A673 (cell line): ENCODE results near the gene CCDC172. TPM values are rescaled to one million over a fixed set of nuclear protein-coding genes. Genes with fewer than 3 reads are reported as not detected.

Source experiments
- BruUV-seq: library from RNA; stranded (reverse); fragments of 400-500 nt; replicated peaks from 2 replicates; lab custom pipeline; 2021; lab: Mats Ljungman, UMichigan
- CTCF ChIA-PET: fragments of 300-600 bp; sonication (Branson Sonifier 250); formaldehyde crosslinking; loops from one replicate; lab custom pipeline; 2022; ENCODE audit warnings: antibody characterized with exemption; lab: Charles Lee
- POLR2A ChIA-PET: fragments of 300-600 bp; sonication (Branson Sonifier 250); formaldehyde crosslinking; loops from one replicate; lab custom pipeline; 2022; ENCODE audit warnings: antibody characterized with exemption; ENCODE audit not compliant: low non-redundant PET; lab: Charles Lee
- DNase-seq: peaks from one replicate; pipeline ENCODE4 v3.0.0-alpha.2; 2015; ENCODE audit warnings: low spot score
- H3K27ac ChIP-seq: fragments of 200-600 bp; sonication (generic); 2 replicates; pipeline ENCODE4 v1.5.1; 2016; ENCODE audit warnings: mixed run types, low read depth, mild to moderate bottlenecking, mixed read lengths, antibody characterized with exemption, low read length; ENCODE audit not compliant: poor library complexity, severe bottlenecking
- H3K27me3 ChIP-seq: fragments of 200-600 bp; sonication (generic); replicated peaks from 2 replicates; pipeline ENCODE4 v1.6.1; 2017; ENCODE audit warnings: mixed run types, low read depth, mild to moderate bottlenecking, mixed read lengths, antibody characterized with exemption, low read length; ENCODE audit not compliant: insufficient read depth, poor library complexity
- H3K36me3 ChIP-seq: fragments of 200-600 bp; sonication (generic); 2 replicates; pipeline ENCODE4 v1.6.1; 2016; ENCODE audit warnings: mixed run types, mild to moderate bottlenecking, mixed read lengths, antibody characterized with exemption, low read length; ENCODE audit not compliant: insufficient read depth, poor library complexity, severe bottlenecking
- H3K4me1 ChIP-seq: fragments of 200-600 bp; sonication (generic); 2 replicates; pipeline ENCODE4 v1.6.1; 2017; ENCODE audit warnings: mixed run types, mild to moderate bottlenecking, mixed read lengths, antibody characterized with exemption, low read length; ENCODE audit not compliant: insufficient read depth, poor library complexity, severe bottlenecking
- H3K4me3 ChIP-seq: fragments of 200-600 bp; sonication (generic); 2 replicates; pipeline ENCODE4 v1.5.1; 2016; ENCODE audit warnings: low read depth, mixed run types, mild to moderate bottlenecking, mixed read lengths, low read length; ENCODE audit not compliant: poor library complexity, severe bottlenecking
- H3K9me3 ChIP-seq: fragments of 200-600 bp; sonication (generic); 2 replicates; pipeline ENCODE4 v1.6.1; 2016; ENCODE audit warnings: mixed run types, low read depth, mild to moderate bottlenecking, mixed read lengths, antibody characterized with exemption, low read length; ENCODE audit not compliant: poor library complexity, severe bottlenecking
- CTCF ChIP-seq: fragments of 300-800, 200-600 bp; sonication (generic); conservative IDR thresholded peaks from 2 replicates; pipeline ENCODE4 v1.5.1; 2017; ENCODE audit warnings: low read depth, mild to moderate bottlenecking, antibody characterized with exemption, low read length, moderate library complexity, mixed read lengths
- EZH2 ChIP-seq: fragments of 200-600 bp; sonication (generic); IDR thresholded peaks from 2 replicates; pipeline ENCODE4 v1.6.1; 2017; ENCODE audit warnings: borderline replicate concordance, low read depth, mild to moderate bottlenecking, mixed read lengths, antibody characterized with exemption, low read length; ENCODE audit not compliant: poor library complexity, severe bottlenecking
- intact Hi-C: fragments of 100-400 bp; cut with micrococcal nuclease; formaldehyde crosslinking; loops from one replicate; pipeline ENCODE4 v1.10.0; 2022; ENCODE audit not compliant: unreplicated experiment
- total RNA-seq: library from RNA; stranded (reverse); gene quantifications from 2 replicates; pipeline ENCODE4 v1.2.3, GENCODE V29; 2021

CCDC172 gene
- total RNA-seq, 1 experiment from 2014 or later, result not detected

- ChIA-PET CTCF (no interaction called here), POLR2A (no interaction called here)
- H3K27me3 ChIP-seq, result peaks cover 31% of the 10 kb centered on the region
- intact Hi-C loops, result no loop called here
- DNase-seq, result no peak
- no peaks in the 10 kb centered on the region for H3K36me3 ChIP-seq
- no peaks in the 10 kb centered on the region for H3K9me3 ChIP-seq
- no peak for TF ChIP-seq EZH2
- no peak for TF ChIP-seq CTCF
- H3K4me3 ChIP-seq, result no peak overlapping the region
- no TSS peak for BruUV-seq
- no peak overlapping the region for H3K27ac ChIP-seq
- H3K4me1 ChIP-seq, result no peaks in the 10 kb centered on the region
Measured at GRCh38 chr10:116353817-116354216, 29.6 kb downstream of the CCDC172 start.

GRCh38 chr10:116355341-116355740, 31.1 kb downstream of the CCDC172 start:
- ChIA-PET CTCF (no interaction called here), POLR2A (no interaction called here)
- intact Hi-C loops, result no loop called here

GRCh38 chr10:116356833-116357232, 32.6 kb downstream of the CCDC172 start:
- Histone ChIP-seq H3K9me3 (no peaks in the 10 kb centered on the region), H3K4me3 (no peak overlapping the region), H3K27me3 (peaks cover 30% of the 10 kb centered on the region), H3K27ac (no peak overlapping the region), H3K4me1 (no peaks in the 10 kb centered on the region), H3K36me3 (no peaks in the 10 kb centered on the region)
- intact Hi-C loops, result no loop called here
- DNase-seq, result no peak
- no TSS peak for BruUV-seq
- POLR2A ChIA-PET, result no interaction called here
- TF ChIP-seq EZH2 (no peak), CTCF (no peak)
- CTCF ChIA-PET, result no interaction called here

More at GRCh38 chr10:116355341-116355740, 31.1 kb downstream of the CCDC172 start:
- H3K36me3 ChIP-seq, result no peaks in the 10 kb centered on the region
- no peak overlapping the region for H3K4me3 ChIP-seq
- H3K4me1 ChIP-seq, result no peaks in the 10 kb centered on the region
- no peak for TF ChIP-seq CTCF
- no peak for TF ChIP-seq EZH2
- H3K27me3 ChIP-seq, result peaks cover 35% of the 10 kb centered on the region
- BruUV-seq, result no TSS peak
- DNase-seq, result no peak
- no peaks in the 10 kb centered on the region for H3K9me3 ChIP-seq
- H3K27ac ChIP-seq, result no peak overlapping the region
